ENCODE data around the gene F2. TPM values are rescaled to one million over a fixed set of nuclear protein-coding genes. Genes with fewer than 3 reads are reported as not detected.

The F2 gene
- total and polyA plus RNA-seq, 12 donors = 0.50 to 0.61 TPM; not detected in 10

DNA sequence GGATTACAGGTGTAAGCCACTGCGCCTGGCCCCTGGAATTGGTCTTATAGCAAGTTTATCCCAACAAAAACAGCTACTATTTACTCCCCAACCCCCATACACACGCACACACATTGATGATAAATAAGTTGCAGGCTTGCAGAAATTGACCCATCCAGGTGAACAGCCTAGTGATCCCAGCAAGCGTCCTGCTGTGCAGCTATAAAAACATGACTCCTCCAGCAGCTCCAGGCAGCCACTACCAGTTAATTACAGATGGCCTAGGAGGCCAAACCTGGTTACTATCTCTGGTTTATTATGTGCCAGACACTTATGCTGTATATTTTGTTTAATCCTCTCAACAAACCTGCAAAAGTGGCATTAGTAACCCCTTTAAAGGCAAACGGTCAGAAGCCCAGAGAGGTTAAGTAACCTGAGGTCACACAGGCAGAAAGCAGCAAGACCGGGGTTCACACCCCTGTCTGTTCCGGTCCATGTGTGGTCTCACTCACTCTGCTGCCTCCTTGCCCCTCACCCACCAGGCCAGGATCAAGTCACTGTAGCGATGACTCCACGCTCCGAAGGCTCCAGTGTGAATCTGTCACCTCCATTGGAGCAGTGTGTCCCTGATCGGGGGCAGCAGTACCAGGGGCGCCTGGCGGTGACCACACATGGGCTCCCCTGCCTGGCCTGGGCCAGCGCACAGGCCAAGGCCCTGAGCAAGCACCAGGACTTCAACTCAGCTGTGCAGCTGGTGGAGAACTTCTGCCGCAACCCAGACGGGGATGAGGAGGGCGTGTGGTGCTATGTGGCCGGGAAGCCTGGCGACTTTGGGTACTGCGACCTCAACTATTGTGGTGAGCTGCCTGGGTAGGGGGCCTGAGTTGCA lies 6.6 kb downstream of the F2 start:
- Histone ChIP-seq H3K27ac (no peak overlapping the region), H3K4me1 (replicated peaks in 1 of 2) (no peaks in the 10 kb centered on the region), H3K9me3 (replicated peaks in 1 of 3) (no peaks in the 10 kb centered on the region), H3K4me3 (no peak overlapping the region), H3K27me3 (no peaks in the 10 kb centered on the region), H3K36me3 (replicated peaks in 1 of 2) (no peaks in the 10 kb centered on the region)
- intact Hi-C loops (cut with DNase I) = no loop called here
- 86 to 94% (median 88%) methylated on average over 15 to 19 of the region's 19 CpGs for WGBS, 4 donors
- no peak for DNase-seq
- TF ChIP-seq POLR2A (IDR thresholded peaks at IDR 0.05) = no peak
- TF ChIP-seq, protein P1, sequence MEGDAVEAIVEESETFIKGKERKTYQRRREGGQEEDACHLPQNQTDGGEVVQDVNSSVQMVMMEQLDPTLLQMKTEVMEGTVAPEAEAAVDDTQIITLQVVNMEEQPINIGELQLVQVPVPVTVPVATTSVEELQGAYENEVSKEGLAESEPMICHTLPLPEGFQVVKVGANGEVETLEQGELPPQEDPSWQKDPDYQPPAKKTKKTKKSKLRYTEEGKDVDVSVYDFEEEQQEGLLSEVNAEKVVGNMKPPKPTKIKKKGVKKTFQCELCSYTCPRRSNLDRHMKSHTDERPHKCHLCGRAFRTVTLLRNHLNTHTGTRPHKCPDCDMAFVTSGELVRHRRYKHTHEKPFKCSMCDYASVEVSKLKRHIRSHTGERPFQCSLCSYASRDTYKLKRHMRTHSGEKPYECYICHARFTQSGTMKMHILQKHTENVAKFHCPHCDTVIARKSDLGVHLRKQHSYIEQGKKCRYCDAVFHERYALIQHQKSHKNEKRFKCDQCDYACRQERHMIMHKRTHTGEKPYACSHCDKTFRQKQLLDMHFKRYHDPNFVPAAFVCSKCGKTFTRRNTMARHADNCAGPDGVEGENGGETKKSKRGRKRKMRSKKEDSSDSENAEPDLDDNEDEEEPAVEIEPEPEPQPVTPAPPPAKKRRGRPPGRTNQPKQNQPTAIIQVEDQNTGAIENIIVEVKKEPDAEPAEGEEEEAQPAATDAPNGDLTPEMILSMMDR (IDR thresholded peaks at IDR 0.05) = no peak

GRCh38 chr11:46726206-46726862 lies 7.3 kb downstream of the F2 start:
- no peak for DNase-seq
- H3K9me3 ChIP-seq (replicated peaks in 1 of 3) = no peaks in the 10 kb centered on the region
- H3K4me3 ChIP-seq = no peak overlapping the region
- H3K27me3 ChIP-seq = no peaks in the 10 kb centered on the region
- intact Hi-C loops (cut with DNase I) = no loop called here
- 85 to 94% (median 90%) methylated on average over 16 to 26 of the region's 26 CpGs for WGBS, 4 donors
- no peak overlapping the region for H3K27ac ChIP-seq
- H3K4me1 ChIP-seq (replicated peaks in 1 of 2) = no peaks in the 10 kb centered on the region
- no peak for TF ChIP-seq POLR2A (IDR thresholded peaks at IDR 0.05)
- TF ChIP-seq, protein P1 (IDR thresholded peaks at IDR 0.05) = no peak
- no peaks in the 10 kb centered on the region for H3K36me3 ChIP-seq (replicated peaks in 1 of 2)

DNA sequence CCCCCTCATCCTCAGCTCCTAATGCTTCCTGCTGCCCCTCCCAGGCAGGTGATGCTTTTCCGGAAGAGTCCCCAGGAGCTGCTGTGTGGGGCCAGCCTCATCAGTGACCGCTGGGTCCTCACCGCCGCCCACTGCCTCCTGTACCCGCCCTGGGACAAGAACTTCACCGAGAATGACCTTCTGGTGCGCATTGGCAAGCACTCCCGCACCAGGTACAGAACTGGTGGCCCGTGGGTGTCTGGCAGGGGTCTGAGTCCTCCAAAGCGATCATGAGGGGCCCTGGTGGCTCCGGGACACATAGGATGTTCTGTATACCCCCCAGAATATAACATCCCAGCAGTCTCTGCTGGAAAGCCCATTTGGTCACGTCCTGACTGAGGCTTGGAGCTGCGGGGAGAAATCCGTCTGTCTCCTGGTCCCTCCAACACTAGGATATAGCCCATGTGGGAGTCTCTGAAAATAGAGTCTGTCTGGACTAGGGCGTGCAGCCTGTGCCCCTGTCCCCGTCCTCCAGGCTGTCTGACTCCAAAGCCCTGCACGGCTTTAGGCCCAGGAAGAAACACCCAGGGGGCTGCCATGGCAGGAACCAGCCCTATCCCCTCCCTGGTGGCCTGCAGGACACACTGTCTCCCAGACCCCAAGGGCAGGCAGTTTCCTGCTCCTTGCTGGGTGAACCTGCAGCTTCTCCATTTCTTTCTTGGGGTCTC lies 9.1 kb downstream of the F2 start:
- no peaks in the 10 kb centered on the region for H3K27me3 ChIP-seq
- H3K9me3 ChIP-seq (replicated peaks in 1 of 3) = no peaks in the 10 kb centered on the region
- intact Hi-C loops (cut with DNase I) = no loop called here
- no peaks in the 10 kb centered on the region for H3K4me1 ChIP-seq (replicated peaks in 1 of 2)
- H3K36me3 ChIP-seq (replicated peaks in 1 of 2) = no peaks in the 10 kb centered on the region
- DNase-seq = peak in 1 of 7 donors; percentile 5
- TF ChIP-seq POLR2A (IDR thresholded peaks at IDR 0.05) = no peak
- TF ChIP-seq, protein P1 (IDR thresholded peaks at IDR 0.05) = no peak
- H3K27ac ChIP-seq = no peak overlapping the region
- 70 to 94% (median 91%) methylated on average over 9 to 17 of the region's 17 CpGs for WGBS, 4 donors
- no peak overlapping the region for H3K4me3 ChIP-seq

GRCh38 chr11:46728659-46729040 lies 9.6 kb downstream of the F2 start:
- no peak for TF ChIP-seq POLR2A (IDR thresholded peaks at IDR 0.05)
- TF ChIP-seq, protein P1 (IDR thresholded peaks at IDR 0.05) = no peak
- 80 to 92% (median 87%) methylated on average over 9 of the region's 9 CpGs for WGBS, 4 donors
- Histone ChIP-seq H3K4me1 (replicated peaks in 1 of 2) (no peaks in the 10 kb centered on the region), H3K27me3 (no peaks in the 10 kb centered on the region), H3K27ac (no peak overlapping the region), H3K4me3 (no peak overlapping the region), H3K9me3 (replicated peaks in 1 of 3) (no peaks in the 10 kb centered on the region), H3K36me3 (replicated peaks in 1 of 2) (no peaks in the 10 kb centered on the region)
- intact Hi-C loops (cut with DNase I) = no loop called here
- peak in 1 of 7 donors; percentile 7 for DNase-seq

Data from adrenal gland (tissue), 12 donors.